ENCODE measurements around the gene EFCAB9. TPM values are rescaled to one million over a fixed set of nuclear protein-coding genes. Genes with fewer than 3 reads are reported as not detected.

The EFCAB9 gene
- total and polyA plus RNA-seq, 8 donors, result not detected

- peak in 3 of 4 donors; percentile 21 to 46 (median 34) for ATAC-seq
- WGBS, 2 donors, result 0% methylated on average over 53 to 66 of the region's 66 CpGs
- H3K27me3 ChIP-seq, result no peaks in the 10 kb centered on the region
- intact Hi-C loops (cut with DNase I), result loop anchor here in 2 of 3 donors (5.0 kb wide), 1 partner anchor 80 kb away; no protein-coding TSS in a partner anchor
- FAIRE-seq, result no peak
- TF ChIP-seq CTCF (IDR thresholded peaks at IDR 0.05), result no peak
- peaks cover 0 to 4% (median 0%) of the 10 kb centered on the region in 3 donors for H3K4me1 ChIP-seq
- peak overlapping the region; percentile 44 to 84 (median 74) for H3K27ac ChIP-seq
- peak overlapping the region; percentile 55 to 89 (median 68) for H3K4me3 ChIP-seq
- no peaks in the 10 kb centered on the region for H3K36me3 ChIP-seq
- DNase-seq, result peak; percentile 43 to 80 (median 56)
- no peaks in the 10 kb centered on the region for H3K9me3 ChIP-seq
Observed at GRCh38 chr5:172187118-172188032, 6.6 kb upstream of the EFCAB9 start.

- peak; percentile 40 to 84 (median 71) for TF ChIP-seq CTCF (IDR thresholded peaks at IDR 0.05)
- peak; percentile 91 to 95 (median 94) for DNase-seq
- no peaks in the 10 kb centered on the region for H3K9me3 ChIP-seq
- peaks cover 0 to 4% (median 0%) of the 10 kb centered on the region in 3 donors for H3K4me1 ChIP-seq
- no peaks in the 10 kb centered on the region for H3K36me3 ChIP-seq
- H3K27me3 ChIP-seq, result no peaks in the 10 kb centered on the region
- WGBS, 2 donors, result 0% methylated on average over 63 to 102 of the region's 102 CpGs
- intact Hi-C loops (cut with DNase I), result loop anchor here in 2 of 3 donors (5.0 kb wide), 1 partner anchor 81 kb away; no protein-coding TSS in a partner anchor
- peak within 1 kb of the TSS; percentile 55 to 89 (median 68) for H3K4me3 ChIP-seq
- peak within 1 kb of the TSS; percentile 44 to 84 (median 74) for H3K27ac ChIP-seq
- peak; percentile 89 to 96 (median 92) for ATAC-seq
- no peak for FAIRE-seq
Observed at GRCh38 chr5:172188033-172188892, 5.7 kb upstream of the EFCAB9 start, which contains the start of gene STK10. Gene STK10 (minus strand): TSS chr5:172188224. CDS start chr5:172188042, 182 bp downstream.

- WGBS, 2 donors, result 47 to 48% methylated on average over 30 of the region's 30 CpGs
Observed at GRCh38 chr5:172188893-172189692, 4.9 kb upstream of the EFCAB9 start.

More at GRCh38 chr5:172188893-172189692, 4.9 kb upstream of the EFCAB9 start:
- FAIRE-seq, result no peak
- ATAC-seq, result no peak
- DNase-seq, result no peak
- Histone ChIP-seq H3K27me3 (no peaks in the 10 kb centered on the region), H3K36me3 (no peaks in the 10 kb centered on the region), H3K27ac (peak overlapping the region in 1 of 4 donors; percentile 84), H3K9me3 (no peaks in the 10 kb centered on the region), H3K4me3 (peak overlapping the region in 2 of 4 donors; percentile 55 to 74), H3K4me1 (peaks cover 0 to 4% (median 0%) of the 10 kb centered on the region in 3 donors)
- intact Hi-C loops (cut with DNase I), result loop anchor here in 2 of 3 donors (5.0 kb wide), 1 partner anchor 82 kb away; no protein-coding TSS in a partner anchor
- no peak for TF ChIP-seq CTCF (IDR thresholded peaks at IDR 0.05)
